Panc1 (cell line): ENCODE measurements around the gene ACSL1. TPM values are rescaled to one million over a fixed set of nuclear protein-coding genes. Genes with fewer than 3 reads are reported as not detected.

Source experiments
- ATAC-seq: fragments of 200-7000 bp; cut with Tn5 transposase; 2 replicates; pipeline ENCODE4 v1.9.1; 2020; ENCODE audit warnings: mild to moderate bottlenecking, moderate library complexity
- BruUV-seq: library from RNA; stranded (reverse); fragments of 400-500 nt; replicated peaks from 2 replicates; lab custom pipeline; 2021; lab: Mats Ljungman, UMichigan
- CTCF ChIA-PET: fragments of 300-600 bp; sonication (Branson Sonifier 250); formaldehyde crosslinking; loops from one replicate; lab custom pipeline; 2022; ENCODE audit warnings: antibody characterized with exemption; lab: Charles Lee
- POLR2A ChIA-PET: fragments of 300-600 bp; sonication (Branson Sonifier 250); formaldehyde crosslinking; loops from one replicate; lab custom pipeline; 2022; ENCODE audit warnings: antibody characterized with exemption; lab: Charles Lee
- DNase-seq: peaks from one replicate; pipeline ENCODE4 v3.0.0-alpha.2; 2010; ENCODE audit warnings: low read depth, low spot score
- H3K27ac ChIP-seq: 2 replicates; pipeline ENCODE4 v1.5.1; 2011; ENCODE audit warnings: mild to moderate bottlenecking, low read length, inconsistent platforms
- H3K27me3 ChIP-seq: fragments of 200-500 bp; sonication (Bioruptor generic); 2 replicates; pipeline ENCODE4 v1.6.0; 2014; ENCODE audit warnings: low read length, inconsistent platforms; ENCODE audit not compliant: control insufficient read depth, insufficient read depth
- H3K36me3 ChIP-seq: fragments of 200-500 bp; sonication (Bioruptor generic); 2 replicates; pipeline ENCODE4 v1.5.1; 2014; ENCODE audit warnings: inconsistent platforms, mild to moderate bottlenecking, low read length, moderate library complexity; ENCODE audit not compliant: control insufficient read depth, insufficient read depth
- H3K4me1 ChIP-seq: 2 replicates; pipeline ENCODE4 v1.5.1; 2011; ENCODE audit warnings: inconsistent platforms, mild to moderate bottlenecking, low read length, moderate library complexity; ENCODE audit not compliant: control insufficient read depth, insufficient read depth
- H3K4me3 ChIP-seq, 2 experiments: 2 replicates each; pipeline ENCODE4 v1.5.1; 2011 to 2012; ENCODE audit warnings: low read depth in 2 of 2, low read length in 2 of 2, mild to moderate bottlenecking in 2 of 2, inconsistent platforms in 1 of 2, moderate library complexity in 1 of 2
- H3K9me3 ChIP-seq: fragments of 200-500 bp; sonication (Bioruptor generic); 2 replicates; pipeline ENCODE4 v1.5.1; 2014; ENCODE audit warnings: low read depth, mild to moderate bottlenecking, inconsistent platforms, low read length, moderate library complexity; ENCODE audit not compliant: control insufficient read depth, insufficient read depth
- POLR2AphosphoS5 ChIP-seq: IDR thresholded peaks from 2 replicates; pipeline ENCODE4 v1.6.1; 2012; ENCODE audit warnings: mild to moderate bottlenecking, low read depth, low read length, moderate library complexity
- SIN3A ChIP-seq: IDR thresholded peaks from 2 replicates; pipeline ENCODE4 v1.6.1; 2012; ENCODE audit warnings: low read depth, mild to moderate bottlenecking, low read length, moderate library complexity, borderline replicate concordance; ENCODE audit not compliant: insufficient read depth
- TCF7L2 ChIP-seq: IDR thresholded peaks from 2 replicates; pipeline ENCODE4 v1.6.1; 2011; ENCODE audit warnings: mild to moderate bottlenecking, low read depth, low read length, inconsistent platforms
- in situ Hi-C: cut with HindIII; loops from 2 replicates; pipeline ENCODE4 v1.10.0; 2016; ENCODE audit warnings: low sequenced_read_pairs, low pct_unique_long_range_greater_than_20kb
- intact Hi-C: fragments of 100-400 bp; cut with micrococcal nuclease; formaldehyde crosslinking; loops from one replicate; pipeline ENCODE4 v1.10.0; 2022; ENCODE audit not compliant: unreplicated experiment
- total RNA-seq: library from RNA; stranded (reverse); gene quantifications from one replicate; pipeline ENCODE4 v1.2.1, GENCODE V29; 2021; ENCODE audit not compliant: unreplicated experiment
- TF ChIP-seq, protein P1 (sequence below): fragments of 450-650 bp; IDR thresholded peaks from 2 replicates; pipeline ENCODE4 v1.5.1; 2017; ENCODE audit warnings: mild to moderate bottlenecking
- TF ChIP-seq, protein P2 (sequence below), 2 experiments: IDR thresholded peaks; 2 replicates each; pipeline ENCODE4 v1.6.1; 2011 to 2012; ENCODE audit warnings: low read depth in 2 of 2, control low read depth in 1 of 2, low read length in 1 of 2, mild to moderate bottlenecking in 1 of 2, moderate library complexity in 1 of 2; ENCODE audit not compliant: insufficient read depth in 1 of 2

Gene ACSL1
- total RNA-seq, 1 experiment from 2014 or later = 15.4 TPM

DNA sequence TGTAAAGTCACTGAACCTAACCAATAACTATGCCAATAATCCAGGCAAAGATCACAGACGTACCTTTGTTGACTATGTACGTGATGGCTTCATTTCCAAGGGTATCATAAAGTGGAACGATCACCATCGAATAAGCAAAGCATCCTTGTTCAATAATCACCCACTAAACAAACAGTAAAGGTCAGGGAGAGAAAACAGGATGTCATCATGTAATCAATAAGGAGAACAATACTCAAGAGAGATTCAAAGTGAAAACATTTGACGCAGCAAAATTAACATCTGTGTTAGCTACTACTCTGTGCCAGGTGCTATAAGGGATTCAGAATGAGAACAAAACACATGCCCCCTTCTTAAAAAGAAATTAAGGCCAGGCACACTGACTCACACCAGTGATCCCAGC, 48.9 kb downstream of the ACSL1 start:
- Histone ChIP-seq H3K36me3 (no peaks in the 10 kb centered on the region), H3K4me1 (no peaks in the 10 kb centered on the region), H3K9me3 (no peaks in the 10 kb centered on the region), H3K27me3 (no peaks in the 10 kb centered on the region), H3K4me3 (no peak overlapping the region), H3K27ac (no peak overlapping the region)
- TF ChIP-seq, protein P1, sequence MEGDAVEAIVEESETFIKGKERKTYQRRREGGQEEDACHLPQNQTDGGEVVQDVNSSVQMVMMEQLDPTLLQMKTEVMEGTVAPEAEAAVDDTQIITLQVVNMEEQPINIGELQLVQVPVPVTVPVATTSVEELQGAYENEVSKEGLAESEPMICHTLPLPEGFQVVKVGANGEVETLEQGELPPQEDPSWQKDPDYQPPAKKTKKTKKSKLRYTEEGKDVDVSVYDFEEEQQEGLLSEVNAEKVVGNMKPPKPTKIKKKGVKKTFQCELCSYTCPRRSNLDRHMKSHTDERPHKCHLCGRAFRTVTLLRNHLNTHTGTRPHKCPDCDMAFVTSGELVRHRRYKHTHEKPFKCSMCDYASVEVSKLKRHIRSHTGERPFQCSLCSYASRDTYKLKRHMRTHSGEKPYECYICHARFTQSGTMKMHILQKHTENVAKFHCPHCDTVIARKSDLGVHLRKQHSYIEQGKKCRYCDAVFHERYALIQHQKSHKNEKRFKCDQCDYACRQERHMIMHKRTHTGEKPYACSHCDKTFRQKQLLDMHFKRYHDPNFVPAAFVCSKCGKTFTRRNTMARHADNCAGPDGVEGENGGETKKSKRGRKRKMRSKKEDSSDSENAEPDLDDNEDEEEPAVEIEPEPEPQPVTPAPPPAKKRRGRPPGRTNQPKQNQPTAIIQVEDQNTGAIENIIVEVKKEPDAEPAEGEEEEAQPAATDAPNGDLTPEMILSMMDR = no peak
- no peak for TF ChIP-seq SIN3A
- TF ChIP-seq POLR2AphosphoS5 = no peak
- no peak for TF ChIP-seq TCF7L2
- TF ChIP-seq, protein P2, sequence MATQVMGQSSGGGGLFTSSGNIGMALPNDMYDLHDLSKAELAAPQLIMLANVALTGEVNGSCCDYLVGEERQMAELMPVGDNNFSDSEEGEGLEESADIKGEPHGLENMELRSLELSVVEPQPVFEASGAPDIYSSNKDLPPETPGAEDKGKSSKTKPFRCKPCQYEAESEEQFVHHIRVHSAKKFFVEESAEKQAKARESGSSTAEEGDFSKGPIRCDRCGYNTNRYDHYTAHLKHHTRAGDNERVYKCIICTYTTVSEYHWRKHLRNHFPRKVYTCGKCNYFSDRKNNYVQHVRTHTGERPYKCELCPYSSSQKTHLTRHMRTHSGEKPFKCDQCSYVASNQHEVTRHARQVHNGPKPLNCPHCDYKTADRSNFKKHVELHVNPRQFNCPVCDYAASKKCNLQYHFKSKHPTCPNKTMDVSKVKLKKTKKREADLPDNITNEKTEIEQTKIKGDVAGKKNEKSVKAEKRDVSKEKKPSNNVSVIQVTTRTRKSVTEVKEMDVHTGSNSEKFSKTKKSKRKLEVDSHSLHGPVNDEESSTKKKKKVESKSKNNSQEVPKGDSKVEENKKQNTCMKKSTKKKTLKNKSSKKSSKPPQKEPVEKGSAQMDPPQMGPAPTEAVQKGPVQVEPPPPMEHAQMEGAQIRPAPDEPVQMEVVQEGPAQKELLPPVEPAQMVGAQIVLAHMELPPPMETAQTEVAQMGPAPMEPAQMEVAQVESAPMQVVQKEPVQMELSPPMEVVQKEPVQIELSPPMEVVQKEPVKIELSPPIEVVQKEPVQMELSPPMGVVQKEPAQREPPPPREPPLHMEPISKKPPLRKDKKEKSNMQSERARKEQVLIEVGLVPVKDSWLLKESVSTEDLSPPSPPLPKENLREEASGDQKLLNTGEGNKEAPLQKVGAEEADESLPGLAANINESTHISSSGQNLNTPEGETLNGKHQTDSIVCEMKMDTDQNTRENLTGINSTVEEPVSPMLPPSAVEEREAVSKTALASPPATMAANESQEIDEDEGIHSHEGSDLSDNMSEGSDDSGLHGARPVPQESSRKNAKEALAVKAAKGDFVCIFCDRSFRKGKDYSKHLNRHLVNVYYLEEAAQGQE (IDR thresholded peaks at IDR 0.05; ENCODE audit: insufficient read depth in 1 of 2, low read depth in 2 of 2, low read length in 1 of 2) = no peak
- no peak for ATAC-seq
- POLR2A ChIA-PET = no interaction called here
- no TSS peak for BruUV-seq
- intact Hi-C loops = no loop called here
- CTCF ChIA-PET = no interaction called here
- DNase-seq = no peak
- in situ Hi-C loops = no loop called here

DNA sequence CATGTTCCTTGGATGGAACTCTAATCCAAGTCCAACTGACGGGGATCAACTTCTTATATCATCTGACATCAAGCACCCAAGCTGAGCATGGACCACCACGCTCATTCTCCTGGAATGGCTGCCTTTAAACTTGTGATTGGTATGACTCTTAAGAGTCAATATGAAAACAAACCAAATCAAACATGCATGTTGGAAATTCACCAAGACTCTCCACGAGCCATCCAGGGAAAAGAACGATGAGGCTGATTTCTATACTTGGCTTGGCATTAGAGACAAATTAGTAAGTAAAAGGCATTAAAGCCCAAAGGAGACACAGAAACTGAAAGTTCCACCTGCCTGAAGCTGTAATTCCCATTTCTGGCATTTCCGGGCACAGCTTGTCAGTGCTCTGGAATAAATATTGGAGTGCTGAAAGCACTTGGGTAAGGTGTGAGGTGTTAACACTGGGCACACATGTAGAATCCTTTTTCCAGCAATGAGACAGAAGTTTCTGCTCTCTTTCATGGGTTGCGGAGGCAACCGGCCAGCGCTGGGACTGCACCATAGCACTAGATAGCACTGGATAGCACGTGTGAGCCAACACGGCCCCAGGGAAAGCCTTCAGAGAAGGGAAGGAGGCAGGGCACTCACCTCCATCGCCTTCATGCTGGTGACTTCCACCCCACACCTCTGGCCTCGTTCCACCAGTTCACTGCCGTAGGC, 49.8 kb downstream of the ACSL1 start:
- intact Hi-C loops = no loop called here
- no peak for ATAC-seq
- H3K27ac ChIP-seq = no peak overlapping the region
- no peaks in the 10 kb centered on the region for H3K27me3 ChIP-seq
- in situ Hi-C loops = no loop called here
- no TSS peak for BruUV-seq
- POLR2A ChIA-PET = no interaction called here
- TF ChIP-seq, protein P1 = no peak
- no peak for TF ChIP-seq SIN3A
- TF ChIP-seq, protein P2 (IDR thresholded peaks at IDR 0.05; ENCODE audit: insufficient read depth in 1 of 2, low read depth in 2 of 2, low read length in 1 of 2) = no peak
- no peak for TF ChIP-seq TCF7L2
- no peak for TF ChIP-seq POLR2AphosphoS5
- H3K4me3 ChIP-seq = no peak overlapping the region
- CTCF ChIA-PET = no interaction called here
- no peaks in the 10 kb centered on the region for H3K36me3 ChIP-seq
- H3K4me1 ChIP-seq = no peaks in the 10 kb centered on the region
- no peaks in the 10 kb centered on the region for H3K9me3 ChIP-seq
- no peak for DNase-seq
